GM19025 (cell line): Measurements from ENCODE around the gene AP4M1.

ENCODE experiments used
- ATAC-seq: cut with Tn5 transposase; IDR thresholded peaks from one replicate; pipeline ENCODE4 v1.9.1; 2021; ENCODE audit warnings: mild to moderate bottlenecking, low read depth, moderate library complexity; ENCODE audit not compliant: unreplicated experiment

The AP4M1 gene

DNA sequence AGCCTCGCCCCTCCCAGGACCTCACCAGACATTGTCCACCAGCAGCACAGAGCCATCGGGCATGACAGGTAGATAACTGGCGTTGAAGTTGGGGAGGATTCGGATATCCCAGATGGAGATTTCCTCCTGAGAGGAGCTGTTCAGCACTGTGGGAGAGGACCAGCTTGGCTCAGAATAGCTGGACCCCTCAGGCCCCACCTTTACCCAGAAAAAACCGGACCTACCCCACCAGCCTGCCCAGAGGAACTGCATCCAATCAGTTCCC is 55.6 kb downstream of the AP4M1 start:
- no peak for ATAC-seq

DNA sequence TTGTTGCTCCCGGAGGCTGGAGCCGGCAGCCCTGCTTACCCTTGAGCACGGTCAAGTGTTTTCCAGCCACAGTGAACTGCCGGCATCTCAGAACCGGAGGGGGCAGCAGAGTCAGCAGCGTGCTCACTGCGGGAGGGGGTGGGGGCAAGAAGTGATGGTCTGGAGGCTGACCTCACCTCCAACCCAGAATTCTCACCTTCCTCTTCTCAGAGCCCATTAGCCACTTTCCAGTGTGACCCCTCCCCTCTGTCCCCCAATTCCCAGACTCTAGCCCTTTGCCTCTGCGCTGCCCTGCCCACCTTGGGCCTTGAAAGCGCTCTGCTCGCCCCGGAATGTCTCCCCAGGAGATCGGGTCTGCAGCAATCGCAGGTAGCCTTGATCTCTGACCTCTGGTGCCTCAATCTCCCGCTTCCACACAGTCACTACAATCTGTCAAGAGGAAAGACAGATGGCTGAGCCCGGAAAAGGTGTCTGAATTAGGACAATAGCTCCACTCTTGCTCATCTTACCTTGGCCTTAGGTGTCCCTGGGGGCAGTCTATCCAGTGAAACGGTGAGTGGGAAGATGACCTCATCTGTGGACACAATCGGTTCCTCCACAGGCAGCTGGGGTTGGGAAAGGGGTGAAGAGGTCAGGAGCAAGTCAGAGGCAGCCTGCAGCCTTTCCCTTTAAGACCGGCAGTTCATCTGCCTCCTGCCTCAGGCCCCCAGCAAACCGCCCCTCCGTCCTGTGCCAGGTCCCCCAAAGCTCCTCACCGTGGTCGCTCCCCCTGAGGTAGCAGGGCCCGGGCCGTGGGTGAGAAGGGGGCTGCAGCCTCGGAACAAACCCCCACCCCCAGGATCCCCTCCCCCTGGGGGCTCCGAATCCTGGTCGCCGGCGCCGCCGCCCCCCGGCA is 56.1 kb downstream of the AP4M1 start:
- no peak for ATAC-seq
